ENCODE results near the gene THADA.

The THADA gene

DNA sequence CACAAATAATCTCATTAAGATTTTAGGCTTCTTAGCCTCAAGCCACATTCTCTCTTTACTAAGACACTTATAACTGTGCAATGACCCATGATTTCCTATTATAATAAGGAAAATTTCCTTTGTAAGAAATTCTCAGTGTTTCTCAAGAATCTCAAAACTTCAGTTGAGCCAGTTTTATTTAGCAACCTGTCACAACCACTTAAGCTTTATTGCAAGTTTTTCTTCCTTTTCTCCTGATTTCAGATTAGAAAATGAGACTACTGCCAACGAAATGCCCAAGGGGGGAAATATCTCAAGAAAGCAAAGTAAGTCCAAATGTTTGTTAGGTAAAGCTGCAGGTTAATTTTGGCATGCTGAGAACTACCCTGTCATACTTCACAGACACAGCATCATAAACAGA lies 178.5 kb downstream of the THADA start:
- H3K79me2 ChIP-seq (ENCODE audit: insufficient read depth, low read length): no peaks in the 10 kb centered on the region
- no peak for DNase-seq
- H3K4me2 ChIP-seq (ENCODE audit: insufficient read depth, low read length): no peak overlapping the region
- no peak overlapping the region for H3K4me3 ChIP-seq (ENCODE audit: low read depth in 1 of 2, low read length in 2 of 2)
- H3K9me3 ChIP-seq (ENCODE audit: insufficient read depth, low read length, severe bottlenecking): no peaks in the 10 kb centered on the region
- no peak for ATAC-seq (ENCODE audit: insufficient read depth, low read depth)
- no peak overlapping the region for H3K27ac ChIP-seq (ENCODE audit: low read length)
- no peaks in the 10 kb centered on the region for H4K20me1 ChIP-seq (ENCODE audit: insufficient read depth, low read length)
- H3K9ac ChIP-seq (ENCODE audit: low read depth, low read length): no peak overlapping the region
- no peaks in the 10 kb centered on the region; the same call in 1 of the 2 replicates for H3K36me3 ChIP-seq (ENCODE audit: insufficient read depth, low read length)
- H3K27me3 ChIP-seq (ENCODE audit: insufficient read depth, low read length, poor library complexity): no peaks in the 10 kb centered on the region
- H3K4me1 ChIP-seq (ENCODE audit: insufficient read depth, low read length): peaks cover 8% of the 10 kb centered on the region; the same call in 1 of the 2 replicates
- no peak overlapping the region for H2AFZ ChIP-seq (ENCODE audit: low read depth, low read length)
- TF ChIP-seq, protein P1, sequence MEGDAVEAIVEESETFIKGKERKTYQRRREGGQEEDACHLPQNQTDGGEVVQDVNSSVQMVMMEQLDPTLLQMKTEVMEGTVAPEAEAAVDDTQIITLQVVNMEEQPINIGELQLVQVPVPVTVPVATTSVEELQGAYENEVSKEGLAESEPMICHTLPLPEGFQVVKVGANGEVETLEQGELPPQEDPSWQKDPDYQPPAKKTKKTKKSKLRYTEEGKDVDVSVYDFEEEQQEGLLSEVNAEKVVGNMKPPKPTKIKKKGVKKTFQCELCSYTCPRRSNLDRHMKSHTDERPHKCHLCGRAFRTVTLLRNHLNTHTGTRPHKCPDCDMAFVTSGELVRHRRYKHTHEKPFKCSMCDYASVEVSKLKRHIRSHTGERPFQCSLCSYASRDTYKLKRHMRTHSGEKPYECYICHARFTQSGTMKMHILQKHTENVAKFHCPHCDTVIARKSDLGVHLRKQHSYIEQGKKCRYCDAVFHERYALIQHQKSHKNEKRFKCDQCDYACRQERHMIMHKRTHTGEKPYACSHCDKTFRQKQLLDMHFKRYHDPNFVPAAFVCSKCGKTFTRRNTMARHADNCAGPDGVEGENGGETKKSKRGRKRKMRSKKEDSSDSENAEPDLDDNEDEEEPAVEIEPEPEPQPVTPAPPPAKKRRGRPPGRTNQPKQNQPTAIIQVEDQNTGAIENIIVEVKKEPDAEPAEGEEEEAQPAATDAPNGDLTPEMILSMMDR (IDR thresholded peaks at IDR 0.05; ENCODE audit: borderline replicate concordance, extremely low read depth, low read length, poor library complexity, severe bottlenecking): no peak
- TF ChIP-seq EZH2 (IDR thresholded peaks at IDR 0.05; ENCODE audit: borderline replicate concordance, low read depth, low read length, severe bottlenecking): no peak

- H3K4me3 ChIP-seq (ENCODE audit: low read depth in 1 of 2, low read length in 2 of 2): no peak overlapping the region
- H2AFZ ChIP-seq (ENCODE audit: low read depth, low read length): no peak overlapping the region
- DNase-seq (no peak), ATAC-seq (ENCODE audit: insufficient read depth, low read depth) (no peak)
- peaks cover 8% of the 10 kb centered on the region; the same call in 1 of the 2 replicates for H3K4me1 ChIP-seq (ENCODE audit: insufficient read depth, low read length)
- H3K9me3 ChIP-seq (ENCODE audit: insufficient read depth, low read length, severe bottlenecking): no peaks in the 10 kb centered on the region
- H3K27ac ChIP-seq (ENCODE audit: low read length): no peak overlapping the region
- TF ChIP-seq EZH2 (IDR thresholded peaks at IDR 0.05; ENCODE audit: borderline replicate concordance, low read depth, low read length, severe bottlenecking): no peak
- TF ChIP-seq, protein P1 (IDR thresholded peaks at IDR 0.05; ENCODE audit: borderline replicate concordance, extremely low read depth, low read length, poor library complexity, severe bottlenecking): no peak
- no peaks in the 10 kb centered on the region for H4K20me1 ChIP-seq (ENCODE audit: insufficient read depth, low read length)
- no peak overlapping the region for H3K9ac ChIP-seq (ENCODE audit: low read depth, low read length)
- H3K36me3 ChIP-seq (ENCODE audit: insufficient read depth, low read length): no peaks in the 10 kb centered on the region; the same call in 1 of the 2 replicates
- H3K27me3 ChIP-seq (ENCODE audit: insufficient read depth, low read length, poor library complexity): no peaks in the 10 kb centered on the region
- H3K4me2 ChIP-seq (ENCODE audit: insufficient read depth, low read length): no peak overlapping the region
- no peaks in the 10 kb centered on the region for H3K79me2 ChIP-seq (ENCODE audit: insufficient read depth, low read length)
These were observed 180.2 kb downstream of the THADA start for GRCh38 chr2:43415592-43415991.

- Histone ChIP-seq H3K79me2 (ENCODE audit: insufficient read depth, low read length) (no peaks in the 10 kb centered on the region), H3K36me3 (ENCODE audit: insufficient read depth, low read length) (no peaks in the 10 kb centered on the region; the same call in 1 of the 2 replicates), H3K9me3 (ENCODE audit: insufficient read depth, low read length, severe bottlenecking) (no peaks in the 10 kb centered on the region), H2AFZ (ENCODE audit: low read depth, low read length) (no peak overlapping the region), H3K27me3 (ENCODE audit: insufficient read depth, low read length, poor library complexity) (no peaks in the 10 kb centered on the region), H4K20me1 (ENCODE audit: insufficient read depth, low read length) (no peaks in the 10 kb centered on the region), H3K4me2 (ENCODE audit: insufficient read depth, low read length) (no peak overlapping the region), H3K27ac (ENCODE audit: low read length) (no peak overlapping the region), H3K4me3 (ENCODE audit: low read depth in 1 of 2, low read length in 2 of 2) (no peak overlapping the region), H3K9ac (ENCODE audit: low read depth, low read length) (no peak overlapping the region), H3K4me1 (ENCODE audit: insufficient read depth, low read length) (peaks cover 8% of the 10 kb centered on the region; the same call in 1 of the 2 replicates)
- no peak for DNase-seq
- no peak for ATAC-seq (ENCODE audit: insufficient read depth, low read depth)
- no peak for TF ChIP-seq EZH2 (IDR thresholded peaks at IDR 0.05; ENCODE audit: borderline replicate concordance, low read depth, low read length, severe bottlenecking)
- TF ChIP-seq, protein P1 (IDR thresholded peaks at IDR 0.05; ENCODE audit: borderline replicate concordance, extremely low read depth, low read length, poor library complexity, severe bottlenecking): no peak
These were observed 181.2 kb downstream of the THADA start for GRCh38 chr2:43414586-43415135.
